Body of pancreas (tissue), 4 donors: ENCODE data around the gene INCENP.

Source experiments
- POLR2A ChIP-seq, 3 donors: fragments of 450-650 bp; IDR thresholded peaks; one replicate each; pipeline ENCODE4 v1.6.1; 2016; ENCODE audit warnings: antibody characterized with exemption in 3 of 3, mild to moderate bottlenecking in 2 of 3
- TF ChIP-seq, protein P1 (sequence below), 7 experiments: fragments of 450-650 bp in 4 of 7; fragments of 200-600 bp in 3 of 7; sonication (generic) in 3 of 7; IDR thresholded peaks; one replicate each; pipeline ENCODE4 v1.5.1; 2016 to 2019; ENCODE audit warnings: antibody characterized with exemption in 7 of 7

GRCh38 chr11:62132689-62133293 is 9.0 kb downstream of the INCENP start:
- TF ChIP-seq, protein P1, sequence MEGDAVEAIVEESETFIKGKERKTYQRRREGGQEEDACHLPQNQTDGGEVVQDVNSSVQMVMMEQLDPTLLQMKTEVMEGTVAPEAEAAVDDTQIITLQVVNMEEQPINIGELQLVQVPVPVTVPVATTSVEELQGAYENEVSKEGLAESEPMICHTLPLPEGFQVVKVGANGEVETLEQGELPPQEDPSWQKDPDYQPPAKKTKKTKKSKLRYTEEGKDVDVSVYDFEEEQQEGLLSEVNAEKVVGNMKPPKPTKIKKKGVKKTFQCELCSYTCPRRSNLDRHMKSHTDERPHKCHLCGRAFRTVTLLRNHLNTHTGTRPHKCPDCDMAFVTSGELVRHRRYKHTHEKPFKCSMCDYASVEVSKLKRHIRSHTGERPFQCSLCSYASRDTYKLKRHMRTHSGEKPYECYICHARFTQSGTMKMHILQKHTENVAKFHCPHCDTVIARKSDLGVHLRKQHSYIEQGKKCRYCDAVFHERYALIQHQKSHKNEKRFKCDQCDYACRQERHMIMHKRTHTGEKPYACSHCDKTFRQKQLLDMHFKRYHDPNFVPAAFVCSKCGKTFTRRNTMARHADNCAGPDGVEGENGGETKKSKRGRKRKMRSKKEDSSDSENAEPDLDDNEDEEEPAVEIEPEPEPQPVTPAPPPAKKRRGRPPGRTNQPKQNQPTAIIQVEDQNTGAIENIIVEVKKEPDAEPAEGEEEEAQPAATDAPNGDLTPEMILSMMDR (IDR thresholded peaks at IDR 0.05) = no peak
- TF ChIP-seq POLR2A (IDR thresholded peaks at IDR 0.05) = no peak
